H1 (cell line): Measurements from ENCODE around the gene TRAPPC11. TPM values are rescaled to one million over a fixed set of nuclear protein-coding genes. Genes with fewer than 3 reads are reported as not detected.

Experiments
- BCL11A ChIP-seq, 2 experiments: IDR thresholded peaks; one replicate each; pipeline ENCODE4 v1.6.1; 2011; ENCODE audit warnings: low read depth in 2 of 2, low read length in 2 of 2, mild to moderate bottlenecking in 2 of 2
- CBX5 ChIP-seq: fragments of 300-800, 300-1000 bp; sonication (generic); IDR thresholded peaks from 2 replicates; pipeline ENCODE4 v1.7.1; 2016; ENCODE audit warnings: antibody characterized with exemption, low read length, low read depth
- CEBPB ChIP-seq: IDR thresholded peaks from 2 replicates; pipeline ENCODE4 v1.6.1; 2012; ENCODE audit warnings: low read depth, low read length
- KDM4A ChIP-seq: IDR thresholded peaks from one replicate; pipeline ENCODE4 v1.7.1; 2012; ENCODE audit warnings: low read depth, mild to moderate bottlenecking, moderate library complexity, low read length, inconsistent platforms; ENCODE audit not compliant: severe bottlenecking
- RNF2 ChIP-seq: fragments of 200-900, 300-1000 bp; sonication (generic); IDR thresholded peaks from 2 replicates; pipeline ENCODE4 v1.7.1; 2016; ENCODE audit warnings: borderline replicate concordance, low read depth, mild to moderate bottlenecking, antibody characterized with exemption, low read length; ENCODE audit not compliant: poor library complexity, severe bottlenecking; ENCODE audit errors: missing control alignments
- SP1 ChIP-seq: IDR thresholded peaks from 2 replicates; pipeline ENCODE4 v1.6.1; 2011; ENCODE audit warnings: low read depth, low read length
- ZNF274 ChIP-seq: IDR thresholded peaks from 2 replicates; pipeline ENCODE4 v1.7.0; 2012; ENCODE audit warnings: low read length, borderline replicate concordance; ENCODE audit errors: extremely low read depth
- polyA plus RNA-seq, 7 experiments: library from polyadenylated mRNA; depleted of rRNA in 3 of 7; stranded (reverse) in 5 of 7; unstranded in 2 of 7; fragments of >200 nt in 5 of 7; fragments of 200-250 nt in 2 of 7; gene quantifications; 1 replicate in 5 of 7; 2 replicates in 1 of 7; 4 replicates in 1 of 7; pipeline versions ENCODE4 v1.2.1 to v1.2.3, GENCODE V29; 2011 to 2013; ENCODE audit warnings: missing spikeins in 2 of 7, mixed read lengths in 2 of 7
- total RNA-seq: library from RNA; stranded (reverse); fragmentation: NEBNext Ultra II Directional; extraction: Animal tissue kit (Norgen Biotek cat#: 25700); gene quantifications from 2 replicates; pipeline ENCODE4 v1.2.1, GENCODE V29; 2021
- TF ChIP-seq, protein P1 (sequence below): fragments of 300-600 bp; sonication (generic); IDR thresholded peaks from 2 replicates; pipeline ENCODE4 v1.7.1; 2012; ENCODE audit warnings: low read length, moderate library complexity, mild to moderate bottlenecking, inconsistent platforms; ENCODE audit not compliant: insufficient replicate concordance
- TF ChIP-seq, protein P2 (sequence below): IDR thresholded peaks from 2 replicates; pipeline ENCODE4 v1.6.1; 2012; ENCODE audit warnings: low read length, inconsistent platforms

The TRAPPC11 gene
- total and polyA plus RNA-seq, 2 of the 8 experiments (the other 6 are each of a cell fraction or from before 2014, with no cell fraction given), result 19.2 to 25.9 TPM

DNA sequence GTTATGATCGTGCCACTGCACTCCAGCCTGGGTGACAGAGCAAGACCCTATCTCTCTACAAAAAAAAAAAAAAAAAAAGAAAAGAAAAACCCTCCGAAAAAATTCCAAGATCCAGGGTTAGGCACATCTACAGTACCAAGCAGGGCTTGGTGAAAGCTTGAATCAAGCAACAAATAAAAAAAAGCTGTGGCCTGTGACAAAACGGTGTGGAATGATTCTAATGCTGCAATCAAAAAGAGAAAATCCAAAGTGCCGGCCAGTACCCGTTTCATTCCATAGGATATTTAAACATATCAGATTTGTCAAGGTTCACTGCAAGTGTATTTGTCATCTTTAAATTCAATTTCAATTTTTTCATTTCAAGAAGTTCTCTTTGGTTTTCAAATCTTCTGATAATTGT, 20.7 kb upstream of the TRAPPC11 start (continued):
- TF ChIP-seq, protein P1, sequence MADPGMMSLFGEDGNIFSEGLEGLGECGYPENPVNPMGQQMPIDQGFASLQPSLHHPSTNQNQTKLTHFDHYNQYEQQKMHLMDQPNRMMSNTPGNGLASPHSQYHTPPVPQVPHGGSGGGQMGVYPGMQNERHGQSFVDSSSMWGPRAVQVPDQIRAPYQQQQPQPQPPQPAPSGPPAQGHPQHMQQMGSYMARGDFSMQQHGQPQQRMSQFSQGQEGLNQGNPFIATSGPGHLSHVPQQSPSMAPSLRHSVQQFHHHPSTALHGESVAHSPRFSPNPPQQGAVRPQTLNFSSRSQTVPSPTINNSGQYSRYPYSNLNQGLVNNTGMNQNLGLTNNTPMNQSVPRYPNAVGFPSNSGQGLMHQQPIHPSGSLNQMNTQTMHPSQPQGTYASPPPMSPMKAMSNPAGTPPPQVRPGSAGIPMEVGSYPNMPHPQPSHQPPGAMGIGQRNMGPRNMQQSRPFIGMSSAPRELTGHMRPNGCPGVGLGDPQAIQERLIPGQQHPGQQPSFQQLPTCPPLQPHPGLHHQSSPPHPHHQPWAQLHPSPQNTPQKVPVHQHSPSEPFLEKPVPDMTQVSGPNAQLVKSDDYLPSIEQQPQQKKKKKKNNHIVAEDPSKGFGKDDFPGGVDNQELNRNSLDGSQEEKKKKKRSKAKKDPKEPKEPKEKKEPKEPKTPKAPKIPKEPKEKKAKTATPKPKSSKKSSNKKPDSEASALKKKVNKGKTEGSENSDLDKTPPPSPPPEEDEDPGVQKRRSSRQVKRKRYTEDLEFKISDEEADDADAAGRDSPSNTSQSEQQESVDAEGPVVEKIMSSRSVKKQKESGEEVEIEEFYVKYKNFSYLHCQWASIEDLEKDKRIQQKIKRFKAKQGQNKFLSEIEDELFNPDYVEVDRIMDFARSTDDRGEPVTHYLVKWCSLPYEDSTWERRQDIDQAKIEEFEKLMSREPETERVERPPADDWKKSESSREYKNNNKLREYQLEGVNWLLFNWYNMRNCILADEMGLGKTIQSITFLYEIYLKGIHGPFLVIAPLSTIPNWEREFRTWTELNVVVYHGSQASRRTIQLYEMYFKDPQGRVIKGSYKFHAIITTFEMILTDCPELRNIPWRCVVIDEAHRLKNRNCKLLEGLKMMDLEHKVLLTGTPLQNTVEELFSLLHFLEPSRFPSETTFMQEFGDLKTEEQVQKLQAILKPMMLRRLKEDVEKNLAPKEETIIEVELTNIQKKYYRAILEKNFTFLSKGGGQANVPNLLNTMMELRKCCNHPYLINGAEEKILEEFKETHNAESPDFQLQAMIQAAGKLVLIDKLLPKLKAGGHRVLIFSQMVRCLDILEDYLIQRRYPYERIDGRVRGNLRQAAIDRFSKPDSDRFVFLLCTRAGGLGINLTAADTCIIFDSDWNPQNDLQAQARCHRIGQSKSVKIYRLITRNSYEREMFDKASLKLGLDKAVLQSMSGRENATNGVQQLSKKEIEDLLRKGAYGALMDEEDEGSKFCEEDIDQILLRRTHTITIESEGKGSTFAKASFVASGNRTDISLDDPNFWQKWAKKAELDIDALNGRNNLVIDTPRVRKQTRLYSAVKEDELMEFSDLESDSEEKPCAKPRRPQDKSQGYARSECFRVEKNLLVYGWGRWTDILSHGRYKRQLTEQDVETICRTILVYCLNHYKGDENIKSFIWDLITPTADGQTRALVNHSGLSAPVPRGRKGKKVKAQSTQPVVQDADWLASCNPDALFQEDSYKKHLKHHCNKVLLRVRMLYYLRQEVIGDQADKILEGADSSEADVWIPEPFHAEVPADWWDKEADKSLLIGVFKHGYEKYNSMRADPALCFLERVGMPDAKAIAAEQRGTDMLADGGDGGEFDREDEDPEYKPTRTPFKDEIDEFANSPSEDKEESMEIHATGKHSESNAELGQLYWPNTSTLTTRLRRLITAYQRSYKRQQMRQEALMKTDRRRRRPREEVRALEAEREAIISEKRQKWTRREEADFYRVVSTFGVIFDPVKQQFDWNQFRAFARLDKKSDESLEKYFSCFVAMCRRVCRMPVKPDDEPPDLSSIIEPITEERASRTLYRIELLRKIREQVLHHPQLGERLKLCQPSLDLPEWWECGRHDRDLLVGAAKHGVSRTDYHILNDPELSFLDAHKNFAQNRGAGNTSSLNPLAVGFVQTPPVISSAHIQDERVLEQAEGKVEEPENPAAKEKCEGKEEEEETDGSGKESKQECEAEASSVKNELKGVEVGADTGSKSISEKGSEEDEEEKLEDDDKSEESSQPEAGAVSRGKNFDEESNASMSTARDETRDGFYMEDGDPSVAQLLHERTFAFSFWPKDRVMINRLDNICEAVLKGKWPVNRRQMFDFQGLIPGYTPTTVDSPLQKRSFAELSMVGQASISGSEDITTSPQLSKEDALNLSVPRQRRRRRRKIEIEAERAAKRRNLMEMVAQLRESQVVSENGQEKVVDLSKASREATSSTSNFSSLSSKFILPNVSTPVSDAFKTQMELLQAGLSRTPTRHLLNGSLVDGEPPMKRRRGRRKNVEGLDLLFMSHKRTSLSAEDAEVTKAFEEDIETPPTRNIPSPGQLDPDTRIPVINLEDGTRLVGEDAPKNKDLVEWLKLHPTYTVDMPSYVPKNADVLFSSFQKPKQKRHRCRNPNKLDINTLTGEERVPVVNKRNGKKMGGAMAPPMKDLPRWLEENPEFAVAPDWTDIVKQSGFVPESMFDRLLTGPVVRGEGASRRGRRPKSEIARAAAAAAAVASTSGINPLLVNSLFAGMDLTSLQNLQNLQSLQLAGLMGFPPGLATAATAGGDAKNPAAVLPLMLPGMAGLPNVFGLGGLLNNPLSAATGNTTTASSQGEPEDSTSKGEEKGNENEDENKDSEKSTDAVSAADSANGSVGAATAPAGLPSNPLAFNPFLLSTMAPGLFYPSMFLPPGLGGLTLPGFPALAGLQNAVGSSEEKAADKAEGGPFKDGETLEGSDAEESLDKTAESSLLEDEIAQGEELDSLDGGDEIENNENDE, result no peak
- no peak for TF ChIP-seq ZNF274
- TF ChIP-seq KDM4A, result no peak
- TF ChIP-seq CBX5, result no peak
- no peak for TF ChIP-seq RNF2
- TF ChIP-seq SP1, result no peak
- TF ChIP-seq CEBPB, result no peak
- TF ChIP-seq, protein P2, sequence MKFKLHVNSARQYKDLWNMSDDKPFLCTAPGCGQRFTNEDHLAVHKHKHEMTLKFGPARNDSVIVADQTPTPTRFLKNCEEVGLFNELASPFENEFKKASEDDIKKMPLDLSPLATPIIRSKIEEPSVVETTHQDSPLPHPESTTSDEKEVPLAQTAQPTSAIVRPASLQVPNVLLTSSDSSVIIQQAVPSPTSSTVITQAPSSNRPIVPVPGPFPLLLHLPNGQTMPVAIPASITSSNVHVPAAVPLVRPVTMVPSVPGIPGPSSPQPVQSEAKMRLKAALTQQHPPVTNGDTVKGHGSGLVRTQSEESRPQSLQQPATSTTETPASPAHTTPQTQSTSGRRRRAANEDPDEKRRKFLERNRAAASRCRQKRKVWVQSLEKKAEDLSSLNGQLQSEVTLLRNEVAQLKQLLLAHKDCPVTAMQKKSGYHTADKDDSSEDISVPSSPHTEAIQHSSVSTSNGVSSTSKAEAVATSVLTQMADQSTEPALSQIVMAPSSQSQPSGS, result no peak
- no peak for TF ChIP-seq BCL11A (IDR thresholded peaks at IDR 0.05; ENCODE audit: low read depth in 2 of 2, low read length in 2 of 2)
